GM19468 (cell line): Measurements from ENCODE around the gene CTSK.
"Not testable (repeated sequence)": the region's sequence is repeated elsewhere in the genome, so short reads cannot be mapped to it uniquely, and the experiment has no call there.

Experiments used
- ATAC-seq: cut with Tn5 transposase; IDR thresholded peaks from one replicate; pipeline ENCODE4 v1.9.1; 2021; ENCODE audit warnings: mild to moderate bottlenecking, moderate library complexity, moderate number of reproducible peaks; ENCODE audit not compliant: unreplicated experiment; ENCODE audit errors: extremely low read depth

The CTSK gene

GRCh38 chr1:150807249-150808023 lies 624 bp downstream of the CTSK start:
- no peak for ATAC-seq

DNA sequence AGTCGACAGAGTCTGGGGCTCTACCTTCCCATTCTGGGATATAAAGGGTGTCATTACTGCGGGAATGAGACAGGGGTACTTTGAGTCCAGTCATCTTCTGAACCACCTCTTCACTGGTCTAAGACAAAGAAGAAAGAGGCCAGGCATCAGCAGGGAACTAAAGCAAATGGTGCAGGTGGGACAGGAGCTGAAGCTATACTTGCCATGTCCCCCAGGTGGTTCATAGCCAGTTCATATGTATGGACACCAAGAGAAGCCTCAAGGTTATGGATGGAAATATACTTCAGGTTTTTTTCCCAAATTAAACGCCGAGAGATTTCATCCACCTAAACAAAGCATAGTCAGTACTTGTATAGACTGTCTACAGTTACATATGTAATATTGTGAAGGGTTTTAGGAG lies 2.2 kb downstream of the CTSK start:
- ATAC-seq = no peak

DNA sequence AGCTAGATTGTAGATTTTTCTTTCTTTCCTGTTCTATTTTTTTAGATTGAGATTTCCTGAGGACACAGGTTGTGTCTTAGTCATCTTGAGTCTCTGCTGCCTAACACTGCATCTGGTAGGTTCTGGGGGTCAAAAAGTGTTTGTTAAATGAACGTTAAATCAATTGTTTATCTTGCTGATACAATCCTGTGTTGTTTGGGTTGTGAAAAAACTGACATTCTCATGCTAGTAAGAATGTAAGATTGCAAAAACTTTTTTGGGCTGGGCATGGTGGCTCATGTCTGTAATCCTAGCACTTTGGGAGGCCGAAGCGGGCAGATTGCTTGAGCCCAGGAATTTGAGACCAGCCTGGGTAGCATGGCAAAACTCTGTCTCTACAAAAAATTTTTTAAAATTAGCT lies 3.4 kb downstream of the CTSK start:
- no peak for ATAC-seq

GRCh38 chr1:150799089-150799488 lies 9.0 kb downstream of the CTSK start:
- ATAC-seq = no peak

- no peak for ATAC-seq
Measured at GRCh38 chr1:150798525-150798924, 9.5 kb downstream of the CTSK start.

DNA sequence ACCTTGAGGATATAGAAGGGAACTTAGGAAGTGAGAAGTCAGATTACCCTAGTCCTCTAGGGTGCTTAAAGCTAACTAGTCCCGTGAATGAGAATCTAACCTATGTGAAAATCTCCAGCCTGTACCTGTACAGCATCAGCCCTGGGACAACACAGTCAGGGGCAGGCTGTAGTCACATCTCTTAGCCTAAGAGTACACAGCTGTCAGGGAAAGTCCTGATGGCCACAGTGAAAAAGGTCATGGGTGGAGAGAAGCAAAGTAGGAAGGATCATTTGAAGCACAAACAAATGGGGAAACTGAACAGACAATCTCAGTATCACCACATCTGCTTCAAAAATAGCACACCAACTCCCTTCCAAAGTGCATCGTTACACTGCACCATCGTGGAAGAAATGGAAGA lies 11.7 kb downstream of the CTSK start:
- no peak for ATAC-seq

- ATAC-seq = not testable (repeated sequence)
Measured at GRCh38 chr1:150793778-150794177, 14.3 kb downstream of the CTSK start.

DNA sequence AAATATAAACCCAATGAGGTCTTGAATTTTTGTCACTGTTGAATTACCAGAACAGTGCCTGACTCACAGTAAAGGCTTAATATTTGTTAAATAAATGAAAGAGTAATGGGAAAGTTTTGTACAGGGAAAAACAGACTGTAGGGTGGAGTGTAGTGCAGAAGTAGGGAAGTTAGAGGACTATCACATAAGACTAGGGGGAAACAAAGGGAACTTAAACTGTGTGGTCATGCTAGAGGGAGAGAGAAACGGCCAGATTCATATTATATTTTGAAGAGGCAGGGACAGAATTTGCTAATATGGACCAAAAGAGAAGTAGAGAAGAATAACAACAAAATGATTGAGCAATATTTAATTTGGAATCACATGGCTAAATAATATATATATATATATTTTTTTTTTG lies 14.8 kb downstream of the CTSK start:
- ATAC-seq = no peak

GRCh38 chr1:150791585-150791984 lies 16.5 kb downstream of the CTSK start:
- ATAC-seq = no peak

GRCh38 chr1:150789396-150789795 lies 18.7 kb downstream of the CTSK start:
- no peak for ATAC-seq

DNA sequence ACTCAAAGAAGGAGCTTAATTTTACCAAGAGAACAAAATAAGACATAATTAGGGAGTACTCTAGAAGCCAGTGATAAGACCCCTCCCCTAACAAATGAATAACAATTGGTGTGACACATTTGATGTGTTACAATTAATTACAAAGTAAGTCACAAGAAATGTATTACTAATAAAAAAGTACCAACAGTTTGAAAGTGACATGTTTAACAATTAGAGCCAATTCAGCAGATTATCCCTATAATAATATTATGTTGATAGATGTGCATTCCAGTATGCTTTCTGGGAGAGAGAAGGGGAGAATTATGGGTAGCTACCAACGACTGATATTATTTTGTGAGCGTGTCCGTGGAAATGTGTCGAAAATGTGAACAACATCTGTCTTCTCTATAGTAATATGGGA lies 19.1 kb downstream of the CTSK start:
- no peak for ATAC-seq

- ATAC-seq = no peak
Measured at GRCh38 chr1:150787455-150787854, 20.6 kb downstream of the CTSK start.

- no peak for ATAC-seq
Measured at GRCh38 chr1:150780510-150780909, 27.6 kb downstream of the CTSK start.

DNA sequence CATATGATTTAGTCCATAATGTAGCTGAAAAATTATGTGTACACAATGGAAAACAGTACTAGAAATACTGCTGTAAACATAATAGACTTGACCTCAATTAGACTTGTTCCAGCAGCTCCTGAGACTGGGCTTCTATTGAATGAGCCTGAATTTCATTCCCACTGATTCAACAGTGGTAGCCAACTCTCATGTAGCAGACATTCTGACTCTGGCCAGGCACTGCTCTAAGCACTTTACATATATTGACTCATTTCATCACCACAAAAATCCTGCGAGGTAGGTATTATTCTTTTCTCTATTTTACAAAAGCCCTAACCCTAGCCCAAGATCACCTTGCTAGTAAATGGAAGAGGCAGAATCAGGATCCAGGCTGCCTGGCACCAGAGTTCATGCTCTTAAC lies 29.7 kb downstream of the CTSK start:
- ATAC-seq = no peak

- ATAC-seq = no peak
Measured at GRCh38 chr1:150777544-150777943, 30.5 kb downstream of the CTSK start.

- ATAC-seq = not testable (repeated sequence)
Measured at GRCh38 chr1:150775931-150776505, 32.0 kb downstream of the CTSK start.

DNA sequence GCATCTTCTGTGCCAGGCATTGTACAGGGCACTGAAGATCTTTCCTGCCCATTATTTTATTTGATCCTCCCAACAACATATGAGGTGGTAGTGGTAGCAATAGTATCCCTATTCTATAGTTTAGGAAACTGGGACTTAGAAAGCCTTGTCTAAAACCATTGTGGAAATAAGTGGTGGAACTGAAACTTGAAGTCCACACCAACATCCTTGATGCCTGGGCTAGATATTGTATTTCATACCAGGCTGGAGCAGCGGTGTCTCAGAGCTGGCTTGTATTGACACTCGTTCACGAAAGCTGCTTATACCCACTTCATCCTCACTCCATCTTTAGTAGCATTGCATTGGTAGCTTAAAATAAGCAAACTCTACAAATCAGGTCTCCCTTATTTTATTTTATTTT lies 32.8 kb downstream of the CTSK start:
- ATAC-seq = no peak

GRCh38 chr1:150772326-150772725 lies 35.7 kb downstream of the CTSK start:
- ATAC-seq = no peak

- ATAC-seq = not testable (repeated sequence)
Measured at GRCh38 chr1:150767704-150768103, 40.4 kb downstream of the CTSK start.

GRCh38 chr1:150765977-150766301 lies 42.1 kb downstream of the CTSK start:
- not testable (repeated sequence) for ATAC-seq

DNA sequence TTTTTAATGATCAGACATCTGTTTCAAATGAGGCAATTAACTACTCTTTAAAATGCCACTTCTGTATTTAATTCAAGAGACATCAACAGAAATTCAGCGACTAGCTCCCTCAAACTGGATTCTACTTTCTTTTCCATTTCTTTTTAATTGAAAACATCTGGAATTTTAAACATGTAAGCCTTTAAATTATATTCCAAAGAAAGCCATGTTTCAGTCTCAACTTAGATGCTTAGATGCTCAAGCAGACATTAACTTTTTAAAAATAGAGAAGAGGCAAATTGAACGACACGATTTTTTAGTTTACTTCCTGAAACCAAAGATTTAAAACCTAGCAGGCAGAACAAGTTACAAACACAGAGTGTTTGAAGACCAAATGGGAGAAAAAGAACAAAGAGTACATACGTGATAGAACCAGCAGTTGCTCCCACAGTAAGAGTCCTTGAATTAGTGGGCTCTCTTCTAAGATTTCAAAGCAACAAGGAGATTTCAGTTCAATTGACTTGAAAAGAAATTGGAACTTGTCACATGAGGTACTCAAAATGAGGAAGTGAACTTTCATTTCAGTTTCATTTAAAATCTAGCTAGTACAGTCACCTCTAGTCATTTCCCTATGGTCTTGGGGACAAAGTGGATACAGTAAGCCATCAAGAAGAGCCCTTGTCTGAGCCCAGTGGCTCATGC lies 42.6 kb downstream of the CTSK start, which contains the start of gene CTSS:
TSS of gene CTSS (minus strand) at position 483 of the 681 bp plus-strand sequence. CDS start 1,015 bp downstream, outside the sequence.
- peak; percentile 71 for ATAC-seq
